ENCODE data around the gene SLIT3.

- TF ChIP-seq CTCF (IDR thresholded peaks at IDR 0.05; ENCODE audit: borderline replicate concordance, extremely low read depth, low read length, poor library complexity, severe bottlenecking) (no peak), EZH2 (IDR thresholded peaks at IDR 0.05; ENCODE audit: borderline replicate concordance, low read depth, low read length, severe bottlenecking) (no peak)
Observed at GRCh38 chr5:169012450-169012849, 288.5 kb downstream of the SLIT3 start.

Data from DND-41 (cell line).